Neural cell (in vitro differentiated cells): ENCODE results near the gene PLXNA2.

ENCODE experiments used
- CTCF ChIP-seq: fragments of 450-650 bp; IDR thresholded peaks from 2 replicates; pipeline ENCODE4 v1.5.1; 2014; ENCODE audit warnings: antibody characterized with exemption, mild to moderate bottlenecking, moderate library complexity; ENCODE audit not compliant: poor library complexity, severe bottlenecking
- POLR2AphosphoS5 ChIP-seq: IDR thresholded peaks from 2 replicates; pipeline ENCODE4 v1.6.1; 2012
- RAD21 ChIP-seq: fragments of 450-650 bp; conservative IDR thresholded peaks from 2 replicates; pipeline ENCODE4 v1.6.1; 2014; ENCODE audit warnings: antibody characterized with exemption, mild to moderate bottlenecking, moderate library complexity

DNA sequence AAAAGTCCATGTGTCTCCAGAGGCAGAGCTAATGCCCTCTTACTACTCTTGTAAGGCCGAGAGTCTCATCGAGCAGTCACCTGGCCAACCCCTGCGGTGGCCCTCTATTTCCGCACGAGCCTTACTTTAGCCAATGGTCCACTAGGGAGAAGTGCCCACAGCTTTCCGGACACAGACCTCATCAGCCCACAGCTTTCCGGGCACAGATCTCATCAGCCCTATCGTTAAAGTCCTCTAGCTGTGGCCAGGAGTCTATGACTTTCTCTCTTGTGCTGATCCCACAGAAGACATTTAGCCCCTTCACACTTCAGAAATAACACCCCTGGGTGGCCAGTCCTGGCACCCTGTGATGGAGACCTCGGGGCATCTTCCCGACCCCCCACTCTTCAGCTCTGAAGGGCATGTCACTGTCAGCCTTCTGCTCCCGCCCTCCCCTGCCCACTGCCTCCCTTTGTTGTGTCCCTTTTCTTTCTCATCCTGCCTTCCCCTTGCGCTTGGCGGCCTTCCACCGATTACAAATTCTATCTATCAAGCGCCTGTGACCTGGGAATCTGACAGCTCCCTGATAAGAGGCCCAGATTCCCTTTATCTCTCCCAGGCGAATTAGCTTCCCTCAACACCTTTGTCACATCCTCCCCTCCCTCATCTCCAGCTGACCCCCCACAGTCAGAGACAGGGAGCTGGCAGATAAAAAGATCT lies 161.0 kb downstream of the PLXNA2 start:
- TF ChIP-seq POLR2AphosphoS5 (no peak), RAD21 (no peak), CTCF (no peak)
